ENCODE results near the gene LYAR.

GRCh38 chr4:4315461-4316149, 25.7 kb upstream of the LYAR start:
- TF ChIP-seq, protein P1, sequence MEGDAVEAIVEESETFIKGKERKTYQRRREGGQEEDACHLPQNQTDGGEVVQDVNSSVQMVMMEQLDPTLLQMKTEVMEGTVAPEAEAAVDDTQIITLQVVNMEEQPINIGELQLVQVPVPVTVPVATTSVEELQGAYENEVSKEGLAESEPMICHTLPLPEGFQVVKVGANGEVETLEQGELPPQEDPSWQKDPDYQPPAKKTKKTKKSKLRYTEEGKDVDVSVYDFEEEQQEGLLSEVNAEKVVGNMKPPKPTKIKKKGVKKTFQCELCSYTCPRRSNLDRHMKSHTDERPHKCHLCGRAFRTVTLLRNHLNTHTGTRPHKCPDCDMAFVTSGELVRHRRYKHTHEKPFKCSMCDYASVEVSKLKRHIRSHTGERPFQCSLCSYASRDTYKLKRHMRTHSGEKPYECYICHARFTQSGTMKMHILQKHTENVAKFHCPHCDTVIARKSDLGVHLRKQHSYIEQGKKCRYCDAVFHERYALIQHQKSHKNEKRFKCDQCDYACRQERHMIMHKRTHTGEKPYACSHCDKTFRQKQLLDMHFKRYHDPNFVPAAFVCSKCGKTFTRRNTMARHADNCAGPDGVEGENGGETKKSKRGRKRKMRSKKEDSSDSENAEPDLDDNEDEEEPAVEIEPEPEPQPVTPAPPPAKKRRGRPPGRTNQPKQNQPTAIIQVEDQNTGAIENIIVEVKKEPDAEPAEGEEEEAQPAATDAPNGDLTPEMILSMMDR (IDR thresholded peaks at IDR 0.05): no peak
- no peak for TF ChIP-seq POLR2AphosphoS5 (IDR thresholded peaks at IDR 0.05)
- TF ChIP-seq POLR2A (IDR thresholded peaks at IDR 0.05): no peak
